Caki2 (cell line): ENCODE results near the gene ZNF195. TPM values are rescaled to one million over a fixed set of nuclear protein-coding genes. Genes with fewer than 3 reads are reported as not detected.
"Not testable (repeated sequence)": the region's sequence is repeated elsewhere in the genome, so short reads cannot be mapped to it uniquely, and the experiment has no call there.

Experiments
- DNase-seq: peaks from one replicate; pipeline ENCODE4 v3.0.0-alpha.2; 2015; ENCODE audit warnings: low read depth
- in situ Hi-C: cut with HindIII; loops from 2 replicates; pipeline ENCODE4 v1.10.0; 2016; ENCODE audit warnings: low sequenced_read_pairs, low pct_unique_long_range_greater_than_20kb, mixed read lengths
- total RNA-seq: library from RNA; depleted of rRNA; stranded (reverse); fragments of >200 nt; shearing (Covaris generic); gene quantifications from 2 replicates; pipeline ENCODE4 v1.2.3, GENCODE V29; 2014; ENCODE audit warnings: low replicate concordance

The ZNF195 gene
- total RNA-seq, 1 experiment from 2014 or later, result 22.4 TPM

DNA sequence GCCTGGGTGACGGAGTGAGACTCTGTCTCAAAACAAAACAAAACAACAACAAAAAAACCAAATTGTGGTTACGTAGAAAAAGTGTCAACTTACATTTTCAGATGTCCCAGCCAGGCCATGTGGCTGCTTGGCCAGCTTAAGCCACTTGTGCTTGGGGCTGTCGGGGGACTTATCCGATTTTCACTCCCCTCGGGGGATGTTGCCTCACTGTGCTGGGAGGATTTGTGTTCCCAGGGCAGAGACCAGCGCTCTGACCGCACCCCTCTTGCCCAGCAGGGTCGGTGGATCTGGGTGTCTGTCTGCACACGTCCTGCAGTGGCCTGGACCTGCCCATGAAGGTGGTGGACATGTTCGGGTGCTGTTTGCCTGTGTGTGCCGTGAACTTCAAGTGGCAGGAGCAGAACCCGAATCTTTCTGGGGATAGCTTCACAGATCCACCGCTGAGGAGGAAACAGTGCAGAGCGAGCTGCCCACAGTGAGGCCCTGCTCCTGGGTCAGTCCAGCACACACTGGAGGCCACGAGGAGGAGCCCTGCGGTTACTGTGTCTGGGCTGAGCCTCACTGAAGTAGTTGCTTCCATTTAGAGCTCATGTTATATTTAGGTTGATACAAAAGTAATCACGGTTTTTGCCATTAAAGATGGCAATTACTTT, 27.4 kb upstream of the ZNF195 start:
- in situ Hi-C loops, DNase-seq: not testable (repeated sequence)

DNA sequence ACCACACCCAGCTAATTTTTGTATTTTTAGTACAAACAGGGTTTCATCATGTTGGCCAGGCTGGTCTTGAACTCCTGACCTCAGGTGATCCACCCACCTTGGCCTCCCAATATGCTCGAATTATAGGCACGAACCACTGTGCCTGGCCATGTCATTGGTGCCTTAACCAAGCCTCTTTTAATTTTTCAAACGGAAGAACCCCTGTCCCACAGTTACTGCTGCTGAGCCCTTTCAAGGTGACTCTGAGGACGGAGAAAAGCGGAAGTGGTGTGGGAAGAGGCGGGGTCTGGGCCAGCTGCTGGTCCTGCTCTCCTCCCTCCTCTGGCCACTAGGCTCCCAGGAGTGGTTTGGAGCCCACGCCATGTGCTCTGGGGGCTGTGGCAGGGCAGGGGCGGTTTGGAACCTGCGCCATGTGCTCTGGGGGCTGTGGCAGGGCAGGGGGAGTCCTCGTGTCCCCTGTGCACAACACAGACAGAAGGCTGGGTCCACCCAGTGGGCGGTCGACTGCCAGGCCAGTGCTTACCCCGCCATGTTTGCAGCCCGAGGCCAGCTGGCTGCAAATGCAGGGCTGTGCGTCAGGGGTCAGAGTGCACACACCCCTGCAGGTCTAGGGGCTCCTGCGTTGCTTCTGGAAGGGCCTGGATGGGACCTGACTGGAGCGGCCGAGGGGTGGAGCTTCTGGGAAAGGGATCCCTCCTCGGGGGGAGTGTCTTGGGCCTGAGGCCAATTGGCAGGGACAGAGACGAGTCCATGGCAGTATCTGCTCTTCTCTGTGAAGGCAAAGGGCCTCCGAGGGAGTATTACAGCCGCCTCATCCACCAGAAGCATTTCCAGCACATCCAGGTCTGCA, 25.4 kb upstream of the ZNF195 start:
- DNase-seq, in situ Hi-C loops: not testable (repeated sequence)

DNA sequence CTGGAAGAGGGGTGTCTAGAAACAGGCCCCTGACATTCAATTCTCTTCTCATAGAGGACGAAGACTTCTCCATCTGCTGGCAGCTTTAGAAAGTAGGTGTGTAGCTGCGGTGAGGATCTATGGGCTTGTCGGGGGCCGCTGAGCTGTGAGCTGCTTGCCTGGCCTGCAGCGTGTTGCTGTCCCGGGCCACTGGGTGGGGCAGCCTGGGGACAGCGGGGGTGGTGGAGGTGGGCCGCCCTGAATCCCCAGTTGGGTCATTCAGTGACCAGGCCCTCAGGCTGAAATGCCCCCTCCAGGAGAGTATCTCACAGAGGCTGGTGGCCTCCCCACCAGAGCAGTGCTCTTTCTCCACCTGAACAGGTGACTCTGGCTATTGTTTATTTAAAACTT, 23.9 kb upstream of the ZNF195 start:
- DNase-seq, in situ Hi-C loops: not testable (repeated sequence)

- DNase-seq, in situ Hi-C loops: not testable (repeated sequence)
Observed at GRCh38 chr11:3402181-3402860, 23.4 kb upstream of the ZNF195 start.

- in situ Hi-C loops, DNase-seq: not testable (repeated sequence)
Observed at GRCh38 chr11:3401052-3401451, 22.1 kb upstream of the ZNF195 start.

DNA sequence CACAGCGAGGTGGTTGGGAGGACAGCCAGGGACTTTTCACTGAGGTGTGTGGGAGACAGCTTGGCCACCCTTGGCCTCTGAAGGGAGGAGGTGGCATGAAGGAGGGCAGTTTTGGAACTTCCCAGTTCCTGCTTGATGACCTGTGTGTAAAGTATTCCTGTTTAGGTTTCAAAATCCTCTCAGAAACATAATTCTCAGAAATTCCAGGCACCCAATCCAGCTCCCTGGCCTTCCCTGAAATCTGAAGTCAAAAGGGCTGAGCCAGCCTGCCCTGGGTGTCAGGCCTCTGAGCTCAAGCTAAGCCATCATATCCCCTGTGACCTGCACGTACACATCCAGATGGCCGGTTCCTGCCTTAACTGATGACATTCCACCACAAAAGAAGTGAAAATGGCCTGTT, 19.6 kb upstream of the ZNF195 start:
- DNase-seq, in situ Hi-C loops: not testable (repeated sequence)

GRCh38 chr11:3398106-3398505, 19.2 kb upstream of the ZNF195 start:
- DNase-seq, in situ Hi-C loops: not testable (repeated sequence)

DNA sequence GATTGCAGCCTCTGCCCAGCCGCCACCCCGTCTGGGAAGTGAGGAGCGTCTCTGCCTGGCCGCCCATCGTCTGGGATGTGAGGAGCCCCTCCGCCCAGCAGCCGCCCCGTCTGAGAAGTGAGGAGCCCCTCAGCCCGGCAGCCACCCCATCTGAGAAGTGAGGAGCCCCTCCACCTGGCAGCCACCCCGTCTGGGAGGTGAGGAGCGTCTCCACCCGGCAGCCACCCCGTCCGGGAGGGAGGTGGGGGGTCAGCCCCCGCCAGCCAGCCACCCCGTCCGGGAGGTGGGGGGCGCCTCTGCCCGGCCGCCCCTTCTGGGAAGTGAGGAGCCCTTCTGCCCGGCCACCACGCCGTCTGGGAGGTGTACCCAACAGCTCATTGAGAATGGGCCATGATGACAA, 18.3 kb upstream of the ZNF195 start:
- DNase-seq, in situ Hi-C loops: not testable (repeated sequence)

DNA sequence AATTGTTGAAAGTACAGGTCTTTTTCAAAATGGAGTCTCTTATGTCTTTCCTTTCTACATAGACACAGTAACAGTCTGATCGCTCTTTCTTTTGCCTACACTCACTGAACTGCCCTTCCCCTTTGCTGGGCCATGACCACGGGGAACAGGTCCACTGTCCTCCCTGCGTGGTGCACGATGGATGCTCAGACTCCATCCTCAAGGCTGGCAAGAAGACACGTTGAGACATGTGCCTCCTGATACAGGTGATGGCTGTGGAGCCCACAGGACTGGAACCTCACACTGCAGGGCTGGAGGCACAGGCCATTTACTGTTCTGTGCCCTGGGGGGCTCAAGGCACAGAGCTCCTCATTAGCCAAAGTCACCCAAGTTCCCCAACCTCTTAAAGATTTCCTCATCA, 16.5 kb upstream of the ZNF195 start:
- DNase-seq, in situ Hi-C loops: not testable (repeated sequence)

GRCh38 chr11:3394956-3395355, 16.0 kb upstream of the ZNF195 start:
- in situ Hi-C loops, DNase-seq: not testable (repeated sequence)

- in situ Hi-C loops, DNase-seq: not testable (repeated sequence)
Observed at GRCh38 chr11:3393450-3393849, 14.5 kb upstream of the ZNF195 start.

- in situ Hi-C loops, result no loop called here
- no peak for DNase-seq
Observed at GRCh38 chr11:3382613-3383285, 3.8 kb upstream of the ZNF195 start.

- in situ Hi-C loops, result no loop called here
- DNase-seq, result no peak
Observed at GRCh38 chr11:3381794-3382193, 2.8 kb upstream of the ZNF195 start.

- DNase-seq, result no peak
Observed at GRCh38 chr11:3380706-3381545, 2.0 kb upstream of the ZNF195 start.

DNA sequence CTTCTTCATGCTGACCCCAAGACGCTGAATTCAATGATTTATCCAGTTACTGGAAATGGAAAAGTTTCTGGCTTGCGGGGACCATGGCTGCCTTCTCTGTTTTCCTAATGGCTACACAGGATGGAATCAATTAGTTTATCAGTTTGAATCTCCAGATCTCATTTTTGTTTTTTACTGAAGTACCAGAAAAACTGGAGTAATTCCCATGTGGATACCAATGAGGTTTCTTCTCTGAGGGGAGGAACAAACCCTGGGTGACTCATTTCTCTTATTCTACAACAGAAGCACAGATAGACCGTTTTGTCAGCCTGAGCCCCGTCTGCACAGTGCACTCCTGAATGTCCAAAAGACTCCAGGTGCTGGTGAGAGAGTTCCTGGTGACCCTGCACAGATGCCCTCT, 3.4 kb downstream of the ZNF195 start:
- no peak for DNase-seq
- in situ Hi-C loops, result no loop called here

More at GRCh38 chr11:3380706-3381545, 2.0 kb upstream of the ZNF195 start:
- in situ Hi-C loops, result no loop called here

DNA sequence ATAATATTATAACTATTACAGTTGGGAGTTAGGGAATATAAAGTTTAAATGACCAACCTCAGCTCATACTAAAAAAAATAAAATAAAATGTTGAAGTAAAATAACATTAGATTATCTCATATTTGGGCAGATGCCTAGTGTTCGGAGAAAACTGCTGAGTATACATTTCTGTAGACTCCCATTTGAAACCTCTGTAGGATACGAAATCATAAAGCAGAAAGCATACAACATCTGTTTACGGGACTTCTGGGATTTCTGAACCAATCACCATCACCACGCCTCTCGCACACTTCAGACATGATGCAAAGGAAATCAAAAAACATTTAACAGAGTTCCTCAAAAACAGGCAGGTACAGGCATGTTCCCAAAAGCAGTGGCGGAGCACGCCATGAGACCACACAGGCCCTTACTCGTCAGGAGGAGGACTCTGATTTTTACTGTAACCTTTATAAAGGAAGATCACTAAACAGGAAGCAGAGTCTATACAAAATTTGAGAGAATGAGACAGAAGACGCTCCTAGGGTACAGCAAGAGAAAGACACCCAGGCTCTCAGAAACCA, 8.6 kb downstream of the ZNF195 start:
- DNase-seq, result no peak
- in situ Hi-C loops, result no loop called here

GRCh38 chr11:3369366-3369765, 9.6 kb downstream of the ZNF195 start:
- no peak for DNase-seq
- in situ Hi-C loops, result no loop called here
